ENCODE data around the gene RTP5. TPM values are rescaled to one million over a fixed set of nuclear protein-coding genes. Genes with fewer than 3 reads are reported as not detected.
A peak's percentile ranks its signal among the peaks of the same experiment; 100 is the strongest.

The RTP5 gene
- total and polyA plus RNA-seq, 2 donors (not counting 3 experiments of a cell fraction or from before 2014, with no cell fraction given) = not detected

- H3K36me3 ChIP-seq (ENCODE audit: control insufficient read depth in 2 of 2, extremely low read depth in 1 of 2, insufficient read depth in 2 of 2, low read length in 2 of 2) = no peaks in the 10 kb centered on the region
- TF ChIP-seq, protein P1, sequence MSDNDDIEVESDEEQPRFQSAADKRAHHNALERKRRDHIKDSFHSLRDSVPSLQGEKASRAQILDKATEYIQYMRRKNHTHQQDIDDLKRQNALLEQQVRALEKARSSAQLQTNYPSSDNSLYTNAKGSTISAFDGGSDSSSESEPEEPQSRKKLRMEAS (IDR thresholded peaks at IDR 0.05; ENCODE audit: insufficient read depth, insufficient read length) = no peak
- TF ChIP-seq MYC (IDR thresholded peaks at IDR 0.05; ENCODE audit: low read depth, low read length) (no peak), EZH2 (IDR thresholded peaks at IDR 0.05; ENCODE audit: borderline replicate concordance, low read depth, low read length, severe bottlenecking) (no peak), FOS (IDR thresholded peaks at IDR 0.05; ENCODE audit: borderline replicate concordance, insufficient read depth, low read length) (no peak), POLR2AphosphoS5 (IDR thresholded peaks at IDR 0.05; ENCODE audit: insufficient read depth, low read depth, low read length) (no peak), POLR2A (IDR thresholded peaks at IDR 0.05; ENCODE audit: low read depth, low read length) (no peak), GATA2 (IDR thresholded peaks at IDR 0.05; ENCODE audit: insufficient read depth, insufficient read length, low read depth, low read length) (no peak), JUN (IDR thresholded peaks at IDR 0.05; ENCODE audit: borderline replicate concordance, insufficient read depth, insufficient read length, low read depth) (no peak)
- TF ChIP-seq, protein P2, sequence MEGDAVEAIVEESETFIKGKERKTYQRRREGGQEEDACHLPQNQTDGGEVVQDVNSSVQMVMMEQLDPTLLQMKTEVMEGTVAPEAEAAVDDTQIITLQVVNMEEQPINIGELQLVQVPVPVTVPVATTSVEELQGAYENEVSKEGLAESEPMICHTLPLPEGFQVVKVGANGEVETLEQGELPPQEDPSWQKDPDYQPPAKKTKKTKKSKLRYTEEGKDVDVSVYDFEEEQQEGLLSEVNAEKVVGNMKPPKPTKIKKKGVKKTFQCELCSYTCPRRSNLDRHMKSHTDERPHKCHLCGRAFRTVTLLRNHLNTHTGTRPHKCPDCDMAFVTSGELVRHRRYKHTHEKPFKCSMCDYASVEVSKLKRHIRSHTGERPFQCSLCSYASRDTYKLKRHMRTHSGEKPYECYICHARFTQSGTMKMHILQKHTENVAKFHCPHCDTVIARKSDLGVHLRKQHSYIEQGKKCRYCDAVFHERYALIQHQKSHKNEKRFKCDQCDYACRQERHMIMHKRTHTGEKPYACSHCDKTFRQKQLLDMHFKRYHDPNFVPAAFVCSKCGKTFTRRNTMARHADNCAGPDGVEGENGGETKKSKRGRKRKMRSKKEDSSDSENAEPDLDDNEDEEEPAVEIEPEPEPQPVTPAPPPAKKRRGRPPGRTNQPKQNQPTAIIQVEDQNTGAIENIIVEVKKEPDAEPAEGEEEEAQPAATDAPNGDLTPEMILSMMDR (IDR thresholded peaks at IDR 0.05; ENCODE audit: extremely low read depth in 1 of 2, insufficient read depth in 1 of 2, low read depth in 1 of 2, low read length in 2 of 2) = no peak
- ChIA-PET POLR2A (interaction anchor here (0.6 kb wide), 1 partner anchor 625 kb away, joined by 5 read pairs; no protein-coding TSS in a partner anchor), CTCF (interaction anchor here (1.0 kb wide), 1 partner anchor 16 kb away, joined by 4 read pairs; no protein-coding TSS in a partner anchor)
- H3K27me3 ChIP-seq (ENCODE audit: control insufficient read depth in 2 of 2, insufficient read depth in 2 of 2, low read length in 2 of 2) = peaks cover 0 to 4% of the 10 kb centered on the region in 2 experiments
- BruUV-seq (replicated peaks) = no TSS peak
- no peaks in the 10 kb centered on the region for H3K9me3 ChIP-seq (replicated peaks; ENCODE audit: control insufficient read depth, insufficient read depth, low read length)
- peak overlapping the region; percentile 41 for H2AFZ ChIP-seq (ENCODE audit: low read depth, low read length)
- no peaks in the 10 kb centered on the region for H3K79me2 ChIP-seq (ENCODE audit: control insufficient read depth, insufficient read depth, low read length)
- intact Hi-C loops (cut with micrococcal nuclease) = no loop called here
- H3K4me1 ChIP-seq (ENCODE audit: control insufficient read depth, extremely low read depth, insufficient read depth, low read length) = peaks cover 7% of the 10 kb centered on the region
- H3K27ac ChIP-seq (ENCODE audit: insufficient read depth, low read depth, low read length) = no peak overlapping the region
- H3K9me1 ChIP-seq (replicated peaks; ENCODE audit: control insufficient read depth, extremely low read depth, insufficient read depth, low read length) = no peaks in the 10 kb centered on the region
- no peaks in the 10 kb centered on the region for H4K20me1 ChIP-seq (replicated peaks; ENCODE audit: control insufficient read depth, extremely low read depth, insufficient read depth, low read length)
- H3K9ac ChIP-seq (replicated peaks; ENCODE audit: extremely low read depth, insufficient read depth, low read length) = peak overlapping the region; percentile 23
- peak overlapping the region in 2 of 3 experiments; percentile 14 to 40 for H3K4me3 ChIP-seq (replicated peaks in 1 of 3; ENCODE audit: insufficient read depth in 1 of 3, low read depth in 1 of 3, low read length in 3 of 3)
- peak overlapping the region; percentile 72 for H3K4me2 ChIP-seq (ENCODE audit: insufficient read depth, low read length)
- peak; percentile 63 for FAIRE-seq
- DNase-seq (ENCODE audit: low read depth, low spot score) = peak; percentile 44
- dilution Hi-C loops (cut with MboI; ENCODE audit: extremely low pct_ligation_motif_present, low sequenced_read_pairs) = no loop called here
Observed at GRCh38 chr2:241844066-241844728, 25.3 kb upstream of the RTP5 start.
